ENCODE measurements around the gene UPF1.

GRCh38 chr19:18883526-18884304 is 52.0 kb downstream of the UPF1 start:
- TF ChIP-seq CTCF (IDR thresholded peaks at IDR 0.05) = no peak
- no peak for TF ChIP-seq POLR2A (IDR thresholded peaks at IDR 0.05)
- no peak for TF ChIP-seq POLR2AphosphoS5 (IDR thresholded peaks at IDR 0.05)

Measured in upper lobe of left lung (tissue), 4 donors.